ENCODE data around the gene SCFD2.

GRCh38 chr4:52867163-52867562, 498.7 kb downstream of the SCFD2 start:
- TF ChIP-seq, protein P1, sequence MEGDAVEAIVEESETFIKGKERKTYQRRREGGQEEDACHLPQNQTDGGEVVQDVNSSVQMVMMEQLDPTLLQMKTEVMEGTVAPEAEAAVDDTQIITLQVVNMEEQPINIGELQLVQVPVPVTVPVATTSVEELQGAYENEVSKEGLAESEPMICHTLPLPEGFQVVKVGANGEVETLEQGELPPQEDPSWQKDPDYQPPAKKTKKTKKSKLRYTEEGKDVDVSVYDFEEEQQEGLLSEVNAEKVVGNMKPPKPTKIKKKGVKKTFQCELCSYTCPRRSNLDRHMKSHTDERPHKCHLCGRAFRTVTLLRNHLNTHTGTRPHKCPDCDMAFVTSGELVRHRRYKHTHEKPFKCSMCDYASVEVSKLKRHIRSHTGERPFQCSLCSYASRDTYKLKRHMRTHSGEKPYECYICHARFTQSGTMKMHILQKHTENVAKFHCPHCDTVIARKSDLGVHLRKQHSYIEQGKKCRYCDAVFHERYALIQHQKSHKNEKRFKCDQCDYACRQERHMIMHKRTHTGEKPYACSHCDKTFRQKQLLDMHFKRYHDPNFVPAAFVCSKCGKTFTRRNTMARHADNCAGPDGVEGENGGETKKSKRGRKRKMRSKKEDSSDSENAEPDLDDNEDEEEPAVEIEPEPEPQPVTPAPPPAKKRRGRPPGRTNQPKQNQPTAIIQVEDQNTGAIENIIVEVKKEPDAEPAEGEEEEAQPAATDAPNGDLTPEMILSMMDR (conservative IDR thresholded peaks at IDR 0.05) = no peak
- TF ChIP-seq EZH2 (IDR thresholded peaks at IDR 0.05; ENCODE audit: low read depth) = no peak

All from PC-9 (cell line).